PC-9 (cell line): Measurements from ENCODE around the gene LAD1. TPM values are rescaled to one million over a fixed set of nuclear protein-coding genes. Genes with fewer than 3 reads are reported as not detected.

Experiments used
- BruUV-seq: library from RNA; stranded (reverse); fragments of 400-500 nt; replicated peaks from 2 replicates; lab custom pipeline; 2021; lab: Mats Ljungman, UMichigan
- CTCF ChIA-PET: fragments of 300-600 bp; sonication (Branson Sonifier 250); formaldehyde crosslinking; loops from one replicate; lab custom pipeline; 2022; ENCODE audit warnings: antibody characterized with exemption; lab: Charles Lee
- POLR2A ChIA-PET: fragments of 300-600 bp; sonication (Branson Sonifier 250); formaldehyde crosslinking; loops from one replicate; lab custom pipeline; 2022; ENCODE audit warnings: antibody characterized with exemption; ENCODE audit not compliant: unreplicated experiment; lab: Charles Lee
- DNase-seq, 2 experiments: peaks; one replicate each; pipeline versions ENCODE4 v3.0.0 to v3.0.0-alpha.2; 2015 to 2022; ENCODE audit warnings: mixed read lengths in 1 of 2
- H2AFZ ChIP-seq: fragments of 200-600 bp; sonication (generic); 2 replicates; pipeline ENCODE4 v1.8.1; 2017; ENCODE audit warnings: antibody characterized with exemption
- H3F3A ChIP-seq: fragments of 200-600 bp; sonication (generic); 2 replicates; pipeline ENCODE4 v1.8.1; 2017; ENCODE audit warnings: antibody characterized with exemption, mild to moderate bottlenecking, low read depth; ENCODE audit not compliant: insufficient read depth
- H3K27ac ChIP-seq: fragments of 200-600 bp; sonication (generic); 2 replicates; pipeline ENCODE4 v1.6.1; 2016; ENCODE audit warnings: mixed run types
- H3K27me3 ChIP-seq: fragments of 200-600 bp; sonication (generic); 2 replicates; pipeline ENCODE4 v1.6.1; 2016; ENCODE audit warnings: low read depth, mixed run types; ENCODE audit not compliant: insufficient read depth
- H3K36me3 ChIP-seq: fragments of 200-600 bp; sonication (generic); 2 replicates; pipeline ENCODE4 v1.6.1; 2016; ENCODE audit warnings: low read depth, mixed run types
- H3K4me1 ChIP-seq: fragments of 200-600 bp; sonication (generic); replicated peaks from 2 replicates; pipeline ENCODE4 v1.6.1; 2016; ENCODE audit warnings: mixed run types; ENCODE audit not compliant: insufficient read depth
- H3K4me2 ChIP-seq: fragments of 200-600 bp; sonication (generic); 2 replicates; pipeline ENCODE4 v1.6.1; 2017; ENCODE audit warnings: mixed run types
- H3K4me3 ChIP-seq: fragments of 200-600 bp; sonication (generic); 2 replicates; pipeline ENCODE4 v1.6.1; 2016; ENCODE audit warnings: mixed run types
- H3K79me2 ChIP-seq: fragments of 200-600 bp; sonication (generic); 2 replicates; pipeline ENCODE4 v1.6.1; 2017; ENCODE audit warnings: low read depth, mixed run types
- H3K9me2 ChIP-seq: fragments of 200-600 bp; sonication (generic); 2 replicates; pipeline ENCODE4 v1.8.1; 2017; ENCODE audit warnings: mild to moderate bottlenecking; ENCODE audit not compliant: insufficient read depth
- H3K9me3 ChIP-seq: fragments of 200-600 bp; sonication (generic); 2 replicates; pipeline ENCODE4 v1.8.1; 2016; ENCODE audit warnings: low read depth; ENCODE audit not compliant: insufficient read depth
- H4K20me1 ChIP-seq: fragments of 200-600 bp; sonication (generic); 2 replicates; pipeline ENCODE4 v1.8.1; 2017; ENCODE audit not compliant: insufficient read depth
- EZH2 ChIP-seq: fragments of 200-600 bp; sonication (generic); IDR thresholded peaks from 2 replicates; pipeline ENCODE4 v1.8.0; 2017; ENCODE audit warnings: antibody characterized with exemption, low read depth
- intact Hi-C: fragments of 100-400 bp; cut with micrococcal nuclease; formaldehyde crosslinking; loops from one replicate; pipeline ENCODE4 v1.10.0; 2022; ENCODE audit not compliant: unreplicated experiment
- total RNA-seq: library from RNA; stranded (reverse); gene quantifications from 2 replicates; pipeline ENCODE4 v1.2.3, GENCODE V29; 2021
- TF ChIP-seq, protein P1 (sequence below): fragments of 200-600 bp; sonication (generic); conservative IDR thresholded peaks from 2 replicates; pipeline ENCODE4 v1.6.1; 2017; ENCODE audit warnings: mixed run types, antibody characterized with exemption, mild to moderate bottlenecking, moderate library complexity

Gene LAD1
- total RNA-seq, 1 experiment from 2014 or later = 54.7 TPM

DNA sequence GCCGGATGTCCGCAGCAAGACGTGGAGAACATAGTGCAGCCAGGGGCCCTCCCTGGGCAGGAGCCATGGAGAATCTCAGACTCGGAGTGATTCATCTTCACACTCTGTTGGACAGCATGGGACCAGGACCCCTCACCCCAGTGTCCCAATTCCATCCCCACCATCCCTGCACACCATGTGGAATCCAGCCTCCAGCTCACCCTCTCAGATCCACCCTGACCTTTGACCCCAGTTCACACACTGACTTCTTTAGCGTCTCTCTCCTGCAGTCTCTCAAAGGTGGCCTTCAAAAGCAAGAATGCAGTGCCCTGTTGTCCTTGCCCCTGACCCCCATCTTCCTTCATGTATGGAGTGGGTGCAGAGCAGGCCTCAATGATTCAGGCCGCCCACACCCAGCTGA is 24.5 kb upstream of the LAD1 start:
- Histone ChIP-seq H3K79me2 (no peaks in the 10 kb centered on the region), H3K4me3 (no peak overlapping the region), H3K9me2 (no peaks in the 10 kb centered on the region), H3K4me2 (no peak overlapping the region), H4K20me1 (no peaks in the 10 kb centered on the region), H3F3A (no peaks in the 10 kb centered on the region), H3K9me3 (no peaks in the 10 kb centered on the region), H3K27ac (no peak overlapping the region), H3K36me3 (no peaks in the 10 kb centered on the region), H3K4me1 (no peaks in the 10 kb centered on the region), H2AFZ (no peak overlapping the region), H3K27me3 (no peaks in the 10 kb centered on the region)
- no TSS peak for BruUV-seq
- DNase-seq = no peak
- POLR2A ChIA-PET = no interaction called here
- intact Hi-C loops = no loop called here
- TF ChIP-seq, protein P1, sequence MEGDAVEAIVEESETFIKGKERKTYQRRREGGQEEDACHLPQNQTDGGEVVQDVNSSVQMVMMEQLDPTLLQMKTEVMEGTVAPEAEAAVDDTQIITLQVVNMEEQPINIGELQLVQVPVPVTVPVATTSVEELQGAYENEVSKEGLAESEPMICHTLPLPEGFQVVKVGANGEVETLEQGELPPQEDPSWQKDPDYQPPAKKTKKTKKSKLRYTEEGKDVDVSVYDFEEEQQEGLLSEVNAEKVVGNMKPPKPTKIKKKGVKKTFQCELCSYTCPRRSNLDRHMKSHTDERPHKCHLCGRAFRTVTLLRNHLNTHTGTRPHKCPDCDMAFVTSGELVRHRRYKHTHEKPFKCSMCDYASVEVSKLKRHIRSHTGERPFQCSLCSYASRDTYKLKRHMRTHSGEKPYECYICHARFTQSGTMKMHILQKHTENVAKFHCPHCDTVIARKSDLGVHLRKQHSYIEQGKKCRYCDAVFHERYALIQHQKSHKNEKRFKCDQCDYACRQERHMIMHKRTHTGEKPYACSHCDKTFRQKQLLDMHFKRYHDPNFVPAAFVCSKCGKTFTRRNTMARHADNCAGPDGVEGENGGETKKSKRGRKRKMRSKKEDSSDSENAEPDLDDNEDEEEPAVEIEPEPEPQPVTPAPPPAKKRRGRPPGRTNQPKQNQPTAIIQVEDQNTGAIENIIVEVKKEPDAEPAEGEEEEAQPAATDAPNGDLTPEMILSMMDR = no peak
- TF ChIP-seq EZH2 = no peak
- CTCF ChIA-PET = no interaction called here

DNA sequence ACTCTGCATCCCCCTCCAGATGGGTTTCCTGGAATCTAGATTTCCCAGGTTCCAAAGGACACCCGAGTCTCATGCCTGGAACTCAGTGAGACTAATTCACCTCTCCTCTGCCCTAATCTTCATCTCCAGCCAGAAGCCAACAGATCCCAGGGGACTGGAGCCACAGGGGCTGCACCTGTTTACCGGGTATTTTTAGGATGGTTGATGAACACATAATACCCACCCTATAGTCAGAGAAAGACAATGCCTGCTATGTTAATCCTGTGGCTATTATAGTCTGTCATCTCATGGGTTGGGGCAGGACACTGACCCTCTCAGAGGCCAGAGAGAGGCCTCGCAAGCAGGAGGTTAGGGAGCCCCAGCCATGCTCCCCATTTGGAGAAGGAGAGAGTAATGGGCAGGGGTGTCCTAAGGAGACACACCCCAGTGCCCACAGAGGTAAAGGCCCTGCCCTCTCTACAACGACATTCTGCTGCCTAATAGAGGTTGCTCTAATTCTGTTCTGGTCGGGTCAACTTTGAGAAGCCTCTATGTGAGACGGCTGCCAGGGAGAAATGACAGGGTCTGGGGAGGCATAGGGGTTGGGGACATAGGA is 23.4 kb upstream of the LAD1 start:
- CTCF ChIA-PET = no interaction called here
- BruUV-seq = no TSS peak
- Histone ChIP-seq H3K79me2 (no peaks in the 10 kb centered on the region), H3K36me3 (no peaks in the 10 kb centered on the region), H4K20me1 (no peaks in the 10 kb centered on the region), H3K9me3 (no peaks in the 10 kb centered on the region), H3K4me3 (no peak overlapping the region), H3F3A (no peaks in the 10 kb centered on the region), H3K27ac (no peak overlapping the region), H3K4me1 (no peaks in the 10 kb centered on the region), H3K27me3 (0 out of 2 replicates have a peak, but pooled peaks cover 3% of the 10 kb centered on the region), H3K9me2 (no peaks in the 10 kb centered on the region), H2AFZ (no peak overlapping the region), H3K4me2 (no peak overlapping the region)
- POLR2A ChIA-PET = no interaction called here
- intact Hi-C loops = no loop called here
- no peak for TF ChIP-seq EZH2
- TF ChIP-seq, protein P1 = no peak
- no peak for DNase-seq

DNA sequence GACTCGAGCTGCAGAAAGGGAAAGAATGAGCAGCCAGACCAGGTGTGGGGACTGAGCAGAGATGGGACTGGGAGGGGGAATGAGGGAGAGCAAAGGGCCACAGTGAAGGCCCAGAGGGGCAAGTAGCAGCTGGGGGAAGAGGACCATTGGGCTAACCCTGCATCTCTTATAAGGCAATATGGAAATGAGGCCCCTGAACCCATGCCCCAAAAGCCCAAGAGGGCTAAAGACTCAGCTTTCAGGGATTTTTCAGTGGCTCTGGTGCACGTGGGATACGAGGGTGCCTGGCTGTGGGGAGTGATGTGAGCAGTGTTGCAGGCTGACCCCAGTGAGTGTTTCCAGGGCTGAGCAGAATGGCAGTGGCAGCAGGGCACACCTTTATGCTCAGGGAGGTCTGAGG is 22.9 kb upstream of the LAD1 start:
- intact Hi-C loops = no loop called here
- ChIA-PET CTCF (no interaction called here), POLR2A (no interaction called here)
- Histone ChIP-seq H2AFZ (no peak overlapping the region), H3K27me3 (peaks cover 3% of the 10 kb centered on the region; the same call in 1 of the 2 replicates), H3K79me2 (no peaks in the 10 kb centered on the region), H3K4me1 (no peaks in the 10 kb centered on the region), H3F3A (no peaks in the 10 kb centered on the region), H3K36me3 (no peaks in the 10 kb centered on the region), H3K4me2 (no peak overlapping the region), H3K9me2 (no peaks in the 10 kb centered on the region), H3K4me3 (no peak overlapping the region), H4K20me1 (no peaks in the 10 kb centered on the region), H3K9me3 (no peaks in the 10 kb centered on the region), H3K27ac (no peak overlapping the region)
- no TSS peak for BruUV-seq
- TF ChIP-seq, protein P1 = no peak
- TF ChIP-seq EZH2 = no peak
- DNase-seq = no peak
